Activated T-cell treated with anti-CD3 and anti-CD28 coated beads, Interleukin-2, amount 50 U/mL, for 72 hours (primary cell): ENCODE results near the gene SUGCT. TPM values are rescaled to one million over a fixed set of nuclear protein-coding genes. Genes with fewer than 3 reads are reported as not detected.
"Not testable (repeated sequence)": the region's sequence is repeated elsewhere in the genome, so short reads cannot be mapped to it uniquely, and the experiment has no call there.

Experiments used
- ATAC-seq, 2 donors: fragments of 150-1000 bp; cut with Tn5 transposase; replicated peaks in 1 of 2; 2 replicates each; pipeline ENCODE4 v1.10.0; 2021; ENCODE audit warnings: moderate library complexity in 2 of 2, mild to moderate bottlenecking in 1 of 2
- DNase-seq, 2 donors: peaks; one replicate each; pipeline ENCODE4 v3.0.0; 2021 to 2022; ENCODE audit warnings: mixed read lengths in 1 of 2
- H3K27ac Mint-ChIP-seq: one replicate; pipeline ENCODE4 v1.8.0; 2022; ENCODE audit warnings: mild to moderate bottlenecking, moderate library complexity, mixed read lengths
- H3K27me3 Mint-ChIP-seq: one replicate; pipeline ENCODE4 v1.8.0; 2022; ENCODE audit warnings: low read depth, mixed read lengths
- H3K36me3 Mint-ChIP-seq, 2 donors: one replicate each; pipeline ENCODE4 v1.8.0; 2022; ENCODE audit warnings: mixed read lengths in 2 of 2, mild to moderate bottlenecking in 1 of 2; ENCODE audit not compliant: insufficient read depth in 2 of 2
- H3K4me1 Mint-ChIP-seq: one replicate; pipeline ENCODE4 v1.8.0; 2022; ENCODE audit warnings: low read depth, mixed read lengths
- H3K4me3 Mint-ChIP-seq, 2 donors: one replicate each; pipeline ENCODE4 v1.8.0; 2022; ENCODE audit warnings: mild to moderate bottlenecking in 2 of 2, mixed read lengths in 2 of 2, moderate library complexity in 2 of 2
- H3K9me3 Mint-ChIP-seq, 2 donors: one replicate each; pipeline ENCODE4 v1.8.0; 2022; ENCODE audit warnings: mixed read lengths in 2 of 2
- total RNA-seq, 2 donors: library from RNA; stranded (reverse); gene quantifications; one replicate each; pipeline ENCODE4 v1.2.3, GENCODE V29; 2022

SUGCT gene
- total RNA-seq, 2 donors from 2014 or later, result 1.5 to 1.6 TPM

- Mint-ChIP-seq H3K27me3 (no peaks in the 10 kb centered on the region), H3K36me3 (no peaks in the 10 kb centered on the region), H3K4me3 (no peak overlapping the region), H3K9me3 (peaks cover 0 to 1% of the 10 kb centered on the region in 2 donors), H3K27ac (no peak overlapping the region), H3K4me1 (no peaks in the 10 kb centered on the region)
- no peak for ATAC-seq
- no peak for DNase-seq
Observed at GRCh38 chr7:40622941-40623501, 488.2 kb downstream of the SUGCT start.

- Mint-ChIP-seq H3K4me3 (no peak overlapping the region), H3K27ac (no peak overlapping the region), H3K9me3 (peaks cover 0 to 1% of the 10 kb centered on the region in 2 donors), H3K4me1 (no peaks in the 10 kb centered on the region), H3K36me3 (no peaks in the 10 kb centered on the region), H3K27me3 (no peaks in the 10 kb centered on the region)
- no peak for ATAC-seq
- DNase-seq, result no peak
Observed at GRCh38 chr7:40623863-40624262, 489.1 kb downstream of the SUGCT start.

DNA sequence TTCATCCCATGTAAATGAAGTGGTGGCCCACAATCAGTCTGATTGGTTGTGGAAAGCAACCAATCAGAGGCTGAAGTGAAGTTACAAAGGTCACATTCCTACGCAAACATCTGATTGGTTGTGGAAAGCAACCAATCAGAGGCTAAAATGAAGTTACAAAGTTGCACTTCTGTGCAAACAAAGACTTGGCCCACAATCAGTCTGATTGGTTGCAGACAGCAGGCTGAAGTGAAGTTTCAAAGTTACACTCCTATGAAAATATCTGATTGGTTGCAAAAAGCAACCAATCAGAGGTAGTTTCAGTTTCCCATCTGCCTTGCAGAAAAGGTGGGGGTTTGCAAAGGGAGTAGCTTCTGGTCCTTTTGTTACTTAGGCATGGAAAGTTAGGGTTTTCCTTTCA, 492.6 kb downstream of the SUGCT start:
- not testable (repeated sequence) for H3K27ac Mint-ChIP-seq, H3K36me3 Mint-ChIP-seq, H3K4me1 Mint-ChIP-seq, ATAC-seq, H3K4me3 Mint-ChIP-seq, DNase-seq, H3K9me3 Mint-ChIP-seq, H3K27me3 Mint-ChIP-seq

GRCh38 chr7:40629891-40630290, 495.1 kb downstream of the SUGCT start:
- DNase-seq, result no peak
- no peak overlapping the region for H3K4me3 Mint-ChIP-seq
- no peaks in the 10 kb centered on the region for H3K27me3 Mint-ChIP-seq
- ATAC-seq, result no peak
- H3K4me1 Mint-ChIP-seq, result no peaks in the 10 kb centered on the region
- H3K36me3 Mint-ChIP-seq, result no peaks in the 10 kb centered on the region
- no peak overlapping the region for H3K27ac Mint-ChIP-seq
- H3K9me3 Mint-ChIP-seq, result peaks cover 0 to 1% of the 10 kb centered on the region in 2 donors

DNA sequence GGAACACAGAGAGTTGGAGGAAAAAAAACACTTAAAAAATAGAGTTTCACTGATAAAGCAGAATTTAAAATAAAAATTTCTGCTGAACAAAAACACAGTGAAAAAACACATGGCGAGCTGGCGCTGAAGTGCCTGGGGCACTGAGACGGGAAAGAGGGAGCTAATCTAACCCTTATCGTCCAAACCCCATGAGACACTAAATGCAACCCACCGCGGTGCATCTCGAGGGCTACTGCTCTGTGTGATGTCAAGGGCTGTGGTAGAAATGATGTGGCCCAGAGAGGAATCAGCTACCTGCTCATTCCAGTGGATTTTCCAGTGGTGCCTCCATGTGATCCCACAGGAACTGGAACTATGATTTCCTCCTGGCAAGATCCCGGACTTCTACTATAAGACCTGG, 499.3 kb downstream of the SUGCT start:
- Mint-ChIP-seq H3K36me3 (no peaks in the 10 kb centered on the region), H3K4me3 (no peak overlapping the region), H3K9me3 (no peaks in the 10 kb centered on the region), H3K27ac (no peak overlapping the region), H3K4me1 (no peaks in the 10 kb centered on the region), H3K27me3 (peaks cover 7% of the 10 kb centered on the region)
- DNase-seq (no peak), ATAC-seq (no peak)

DNA sequence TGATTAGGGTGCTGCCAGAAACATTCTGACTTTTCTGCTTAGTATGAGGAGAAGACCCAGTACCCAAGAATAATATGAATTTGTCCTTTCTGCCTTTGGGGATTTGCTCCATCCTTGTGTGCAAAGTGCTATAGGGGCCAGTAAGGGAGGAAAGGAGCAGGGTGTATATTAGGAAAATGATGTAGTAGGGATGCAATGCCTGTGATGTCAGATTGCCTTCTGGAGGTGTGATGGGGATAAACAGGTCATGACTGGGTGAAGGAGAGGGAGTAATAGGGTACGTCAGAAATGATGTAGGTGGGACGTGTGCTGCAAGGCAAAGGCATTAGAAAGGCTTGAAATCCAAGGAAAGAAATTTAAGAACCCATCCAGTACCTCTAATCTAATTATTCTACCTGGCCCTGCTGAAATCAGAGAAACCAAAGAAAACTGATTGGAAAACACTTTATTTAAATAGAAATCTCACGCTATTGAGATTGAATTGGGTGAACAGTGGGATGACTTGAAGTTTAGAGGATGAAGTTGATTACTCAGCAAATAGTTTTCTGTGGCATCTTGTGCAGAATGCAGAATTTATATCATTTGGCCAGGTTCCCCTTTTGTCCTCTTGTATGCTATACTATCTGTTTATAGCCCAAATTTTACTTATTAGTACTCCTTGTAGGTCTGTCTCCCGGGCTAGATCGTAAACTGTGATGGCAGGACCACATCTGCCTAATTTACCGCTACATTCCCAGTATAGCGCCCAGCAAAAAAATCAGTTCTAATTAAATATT, 503.9 kb downstream of the SUGCT start:
- DNase-seq, result no peak
- Mint-ChIP-seq H3K9me3 (no peaks in the 10 kb centered on the region), H3K27me3 (peaks cover 7% of the 10 kb centered on the region), H3K4me3 (no peak overlapping the region), H3K27ac (no peak overlapping the region), H3K4me1 (no peaks in the 10 kb centered on the region), H3K36me3 (no peaks in the 10 kb centered on the region)
- ATAC-seq, result no peak

GRCh38 chr7:40640566-40640965, 505.8 kb downstream of the SUGCT start:
- no peaks in the 10 kb centered on the region for H3K36me3 Mint-ChIP-seq
- ATAC-seq (no peak), DNase-seq (no peak)
- no peak overlapping the region for H3K4me3 Mint-ChIP-seq
- no peaks in the 10 kb centered on the region for H3K9me3 Mint-ChIP-seq
- no peak overlapping the region for H3K27ac Mint-ChIP-seq
- H3K4me1 Mint-ChIP-seq, result peaks cover 11% of the 10 kb centered on the region
- H3K27me3 Mint-ChIP-seq, result peaks cover 7% of the 10 kb centered on the region

GRCh38 chr7:40641701-40642100, 506.9 kb downstream of the SUGCT start:
- Mint-ChIP-seq H3K4me3 (no peak overlapping the region), H3K27me3 (peaks cover 7% of the 10 kb centered on the region), H3K4me1 (peaks cover 21% of the 10 kb centered on the region), H3K27ac (no peak overlapping the region), H3K36me3 (no peaks in the 10 kb centered on the region), H3K9me3 (peaks cover 1 to 2% of the 10 kb centered on the region in 2 donors)
- ATAC-seq (no peak), DNase-seq (no peak)

DNA sequence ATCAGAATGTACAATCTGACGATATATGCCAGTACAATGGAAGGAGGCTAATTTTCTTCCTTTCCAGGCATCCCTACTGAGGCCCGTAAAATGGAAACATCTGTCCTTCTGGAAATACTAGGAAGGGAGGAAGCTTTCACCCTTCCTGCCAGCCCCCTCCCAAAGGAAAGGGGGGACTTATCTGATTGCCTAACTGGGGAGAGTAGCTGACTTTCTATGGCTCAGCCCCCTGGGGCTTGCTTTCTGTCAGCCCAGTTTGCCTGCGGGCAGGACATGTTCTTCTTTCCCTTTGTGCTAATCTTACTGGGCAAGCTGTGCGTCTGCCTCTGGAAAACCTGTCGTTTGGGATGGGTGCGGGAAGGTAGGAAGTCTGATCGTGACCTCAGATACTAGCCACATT, 508.9 kb downstream of the SUGCT start:
- DNase-seq (no peak), ATAC-seq (no peak)
- Mint-ChIP-seq H3K27ac (no peak overlapping the region), H3K4me1 (peaks cover 23% of the 10 kb centered on the region), H3K9me3 (peaks cover 1 to 2% of the 10 kb centered on the region in 2 donors), H3K36me3 (no peaks in the 10 kb centered on the region), H3K4me3 (no peak overlapping the region), H3K27me3 (peaks cover 3% of the 10 kb centered on the region)

DNA sequence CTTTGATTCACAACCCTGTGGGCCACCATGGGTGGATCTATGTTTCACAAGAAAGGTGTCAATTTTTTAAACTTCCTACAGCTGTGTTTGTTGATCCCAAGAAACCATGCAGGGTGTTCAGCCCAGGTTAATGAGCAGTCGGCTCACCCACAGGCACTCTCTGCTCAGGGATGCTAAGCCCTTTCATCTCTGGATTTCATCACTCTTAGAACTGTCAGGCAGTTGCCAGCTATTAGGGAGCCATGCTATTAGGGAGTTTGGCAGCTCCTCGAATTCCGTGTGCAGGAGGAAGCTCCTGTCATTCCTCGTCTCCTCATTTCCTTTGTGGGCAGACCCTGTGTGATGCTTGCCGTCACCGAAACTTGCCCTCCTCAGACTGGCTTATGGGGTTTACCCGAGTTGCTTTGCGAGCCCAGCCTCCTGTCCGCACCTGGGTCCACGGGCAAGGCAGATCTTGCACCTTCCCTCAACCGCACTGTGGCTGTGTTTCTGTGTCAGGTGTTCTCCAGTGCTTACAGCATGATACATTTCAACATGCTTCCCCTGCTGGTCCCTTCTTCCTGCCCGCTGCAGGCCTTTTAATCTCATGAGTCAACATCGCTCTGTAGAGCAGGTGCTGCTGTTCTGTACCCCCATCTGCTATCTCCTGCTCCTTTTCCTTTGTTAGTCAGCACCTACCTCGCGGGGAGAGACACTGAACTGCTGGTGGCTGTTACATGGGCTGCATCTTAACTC, 509.8 kb downstream of the SUGCT start:
- no peaks in the 10 kb centered on the region for H3K36me3 Mint-ChIP-seq
- peaks cover 1 to 2% of the 10 kb centered on the region in 2 donors for H3K9me3 Mint-ChIP-seq
- DNase-seq (peak; percentile 22 to 29), ATAC-seq (peak; percentile 84 to 85)
- no peak overlapping the region for H3K27ac Mint-ChIP-seq
- H3K4me3 Mint-ChIP-seq, result peak overlapping the region; percentile 24 to 35
- peaks cover 23% of the 10 kb centered on the region for H3K4me1 Mint-ChIP-seq
- H3K27me3 Mint-ChIP-seq, result no peaks in the 10 kb centered on the region

- H3K4me3 Mint-ChIP-seq, result peak overlapping the region; percentile 24 to 35
- DNase-seq, result no peak
Observed at GRCh38 chr7:40645197-40645596, 510.4 kb downstream of the SUGCT start.

GRCh38 chr7:40646717-40647116, 511.9 kb downstream of the SUGCT start:
- ATAC-seq, result no peak
- no peak overlapping the region for H3K4me3 Mint-ChIP-seq
- no peak overlapping the region for H3K27ac Mint-ChIP-seq
- peaks cover 3 to 6% of the 10 kb centered on the region in 2 donors for H3K9me3 Mint-ChIP-seq
- H3K4me1 Mint-ChIP-seq, result peaks cover 30% of the 10 kb centered on the region
- no peaks in the 10 kb centered on the region for H3K36me3 Mint-ChIP-seq
- no peaks in the 10 kb centered on the region for H3K27me3 Mint-ChIP-seq
- DNase-seq, result no peak

More at GRCh38 chr7:40645197-40645596, 510.4 kb downstream of the SUGCT start:
- Mint-ChIP-seq H3K9me3 (peaks cover 1 to 2% of the 10 kb centered on the region in 2 donors), H3K27ac (no peak overlapping the region), H3K27me3 (no peaks in the 10 kb centered on the region), H3K36me3 (no peaks in the 10 kb centered on the region), H3K4me1 (peaks cover 23% of the 10 kb centered on the region)
- ATAC-seq, result no peak

DNA sequence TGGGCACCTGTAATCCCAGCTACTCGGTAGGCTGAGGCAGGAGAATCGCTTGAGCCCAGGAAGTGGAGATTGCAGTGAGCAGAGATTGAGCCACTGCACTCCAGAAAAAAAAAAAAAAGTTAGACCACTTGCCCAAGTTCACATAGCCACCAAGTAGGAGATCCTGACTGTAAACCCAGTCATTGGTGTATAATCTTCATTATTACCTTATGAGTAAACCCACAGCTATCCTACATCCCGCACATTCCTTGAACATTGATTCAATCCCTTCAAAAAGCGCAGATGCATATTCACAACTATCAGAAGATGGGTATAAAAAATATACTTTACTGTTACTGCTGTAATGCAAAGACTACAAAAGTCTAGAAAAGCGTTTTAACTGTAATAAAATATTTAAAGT, 512.9 kb downstream of the SUGCT start:
- no peak overlapping the region for H3K4me3 Mint-ChIP-seq
- peaks cover 32% of the 10 kb centered on the region for H3K4me1 Mint-ChIP-seq
- ATAC-seq, result no peak
- H3K9me3 Mint-ChIP-seq, result peaks cover 3 to 10% of the 10 kb centered on the region in 2 donors
- no peak overlapping the region for H3K27ac Mint-ChIP-seq
- H3K27me3 Mint-ChIP-seq, result peaks cover 2% of the 10 kb centered on the region
- peaks cover 0 to under 1% of the 10 kb centered on the region in 2 donors for H3K36me3 Mint-ChIP-seq
- no peak for DNase-seq
